Limb (tissue), 2 donors: ENCODE data around the gene TMEM250.
A peak's percentile ranks its signal among the peaks of the same experiment; 100 is the strongest.

Experiments
- DNase-seq, 2 donors: peaks; one replicate each; pipeline ENCODE4 v3.0.0-alpha.2; 2016; ENCODE audit errors: extremely low spot score in 2 of 2

TMEM250 gene

GRCh38 chr9:136095070-136096058, 23.3 kb downstream of the TMEM250 start, which contains the start of gene NACC2:
Gene NACC2 (minus strand): TSS chr9:136095289. CDS start chr9:136050521, 44,768 bp downstream.
- DNase-seq, result peak in 1 of 2 donors; percentile 71

GRCh38 chr9:136093995-136094881, 24.4 kb downstream of the TMEM250 start:
- DNase-seq, result peak in 1 of 2 donors; percentile 65

GRCh38 chr9:136093346-136093986, 25.2 kb downstream of the TMEM250 start:
- DNase-seq, result no peak

GRCh38 chr9:136092741-136093140, 25.9 kb downstream of the TMEM250 start:
- DNase-seq, result no peak

- no peak for DNase-seq
Measured at GRCh38 chr9:136092353-136092650, 26.4 kb downstream of the TMEM250 start.

- peak in 1 of 2 donors; percentile 27 for DNase-seq
Measured at GRCh38 chr9:136091582-136092352, 26.9 kb downstream of the TMEM250 start.

GRCh38 chr9:136090768-136091581, 27.7 kb downstream of the TMEM250 start:
- DNase-seq, result peak in 1 of 2 donors; percentile 40

- peak in 1 of 2 donors; percentile 26 for DNase-seq
Measured at GRCh38 chr9:136090056-136090735, 28.5 kb downstream of the TMEM250 start.

- peak in 1 of 2 donors; percentile 41 for DNase-seq
Measured at GRCh38 chr9:136089697-136090045, 29.0 kb downstream of the TMEM250 start.

- DNase-seq, result peak in 1 of 2 donors; percentile 30
Measured at GRCh38 chr9:136088939-136089696, 29.6 kb downstream of the TMEM250 start.

- DNase-seq, result peak in 1 of 2 donors; percentile 20
Measured at GRCh38 chr9:136088481-136088938, 30.2 kb downstream of the TMEM250 start.

GRCh38 chr9:136087741-136088480, 30.8 kb downstream of the TMEM250 start:
- no peak for DNase-seq

- peak in 1 of 2 donors; percentile 21 for DNase-seq
Measured at GRCh38 chr9:136086951-136087740, 31.5 kb downstream of the TMEM250 start.

GRCh38 chr9:136086213-136086881, 32.3 kb downstream of the TMEM250 start:
- DNase-seq, result peak in 1 of 2 donors; percentile 23

- DNase-seq, result peak in 1 of 2 donors; percentile 25
Measured at GRCh38 chr9:136085815-136086212, 32.9 kb downstream of the TMEM250 start.
